HEK293 (cell line): ENCODE data around the gene IMMP2L.

Source experiments
- CTCF ChIP-seq: fragments of 450-650 bp; formaldehyde crosslinking; IDR thresholded peaks from 2 replicates; pipeline ENCODE4 v1.5.1; 2016; ENCODE audit warnings: missing biosample characterization, missing genetic modification characterization
- SP2 ChIP-seq: fragments of 450-650 bp; formaldehyde crosslinking; IDR thresholded peaks from 2 replicates; pipeline ENCODE4 v1.5.1; 2016; ENCODE audit warnings: missing biosample characterization, missing genetic modification characterization
- ZFP37 ChIP-seq: fragments of 450-650 bp; formaldehyde crosslinking; IDR thresholded peaks from 2 replicates; pipeline ENCODE4 v1.5.1; 2016; ENCODE audit warnings: missing biosample characterization, missing genetic modification characterization
- ZIC2 ChIP-seq: fragments of 450-650 bp; formaldehyde crosslinking; IDR thresholded peaks from 2 replicates; pipeline ENCODE4 v1.5.1; 2016; ENCODE audit warnings: missing biosample characterization, missing genetic modification characterization
- TF ChIP-seq, protein P1 (sequence below): fragments of 450-650 bp; formaldehyde crosslinking; IDR thresholded peaks from 2 replicates; pipeline ENCODE4 v1.5.1; 2016; ENCODE audit warnings: missing biosample characterization, missing genetic modification characterization, low read depth
- TF ChIP-seq, protein P2 (sequence below): fragments of 450-650 bp; formaldehyde crosslinking; IDR thresholded peaks from 2 replicates; pipeline ENCODE4 v1.5.1; 2016; ENCODE audit warnings: missing biosample characterization, missing genetic modification characterization

GRCh38 chr7:111096997-111097396 is 465.3 kb downstream of the IMMP2L start:
- TF ChIP-seq CTCF (tag by site-specific recombination) (no peak), ZIC2 (tag by site-specific recombination) (no peak), ZFP37 (tag by site-specific recombination) (no peak), SP2 (tag by site-specific recombination) (no peak)
- TF ChIP-seq, protein P1, sequence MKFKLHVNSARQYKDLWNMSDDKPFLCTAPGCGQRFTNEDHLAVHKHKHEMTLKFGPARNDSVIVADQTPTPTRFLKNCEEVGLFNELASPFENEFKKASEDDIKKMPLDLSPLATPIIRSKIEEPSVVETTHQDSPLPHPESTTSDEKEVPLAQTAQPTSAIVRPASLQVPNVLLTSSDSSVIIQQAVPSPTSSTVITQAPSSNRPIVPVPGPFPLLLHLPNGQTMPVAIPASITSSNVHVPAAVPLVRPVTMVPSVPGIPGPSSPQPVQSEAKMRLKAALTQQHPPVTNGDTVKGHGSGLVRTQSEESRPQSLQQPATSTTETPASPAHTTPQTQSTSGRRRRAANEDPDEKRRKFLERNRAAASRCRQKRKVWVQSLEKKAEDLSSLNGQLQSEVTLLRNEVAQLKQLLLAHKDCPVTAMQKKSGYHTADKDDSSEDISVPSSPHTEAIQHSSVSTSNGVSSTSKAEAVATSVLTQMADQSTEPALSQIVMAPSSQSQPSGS (tag by site-specific recombination), result no peak
- TF ChIP-seq, protein P2, sequence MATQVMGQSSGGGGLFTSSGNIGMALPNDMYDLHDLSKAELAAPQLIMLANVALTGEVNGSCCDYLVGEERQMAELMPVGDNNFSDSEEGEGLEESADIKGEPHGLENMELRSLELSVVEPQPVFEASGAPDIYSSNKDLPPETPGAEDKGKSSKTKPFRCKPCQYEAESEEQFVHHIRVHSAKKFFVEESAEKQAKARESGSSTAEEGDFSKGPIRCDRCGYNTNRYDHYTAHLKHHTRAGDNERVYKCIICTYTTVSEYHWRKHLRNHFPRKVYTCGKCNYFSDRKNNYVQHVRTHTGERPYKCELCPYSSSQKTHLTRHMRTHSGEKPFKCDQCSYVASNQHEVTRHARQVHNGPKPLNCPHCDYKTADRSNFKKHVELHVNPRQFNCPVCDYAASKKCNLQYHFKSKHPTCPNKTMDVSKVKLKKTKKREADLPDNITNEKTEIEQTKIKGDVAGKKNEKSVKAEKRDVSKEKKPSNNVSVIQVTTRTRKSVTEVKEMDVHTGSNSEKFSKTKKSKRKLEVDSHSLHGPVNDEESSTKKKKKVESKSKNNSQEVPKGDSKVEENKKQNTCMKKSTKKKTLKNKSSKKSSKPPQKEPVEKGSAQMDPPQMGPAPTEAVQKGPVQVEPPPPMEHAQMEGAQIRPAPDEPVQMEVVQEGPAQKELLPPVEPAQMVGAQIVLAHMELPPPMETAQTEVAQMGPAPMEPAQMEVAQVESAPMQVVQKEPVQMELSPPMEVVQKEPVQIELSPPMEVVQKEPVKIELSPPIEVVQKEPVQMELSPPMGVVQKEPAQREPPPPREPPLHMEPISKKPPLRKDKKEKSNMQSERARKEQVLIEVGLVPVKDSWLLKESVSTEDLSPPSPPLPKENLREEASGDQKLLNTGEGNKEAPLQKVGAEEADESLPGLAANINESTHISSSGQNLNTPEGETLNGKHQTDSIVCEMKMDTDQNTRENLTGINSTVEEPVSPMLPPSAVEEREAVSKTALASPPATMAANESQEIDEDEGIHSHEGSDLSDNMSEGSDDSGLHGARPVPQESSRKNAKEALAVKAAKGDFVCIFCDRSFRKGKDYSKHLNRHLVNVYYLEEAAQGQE (tag by site-specific recombination), result no peak
